C4-2B (cell line): ENCODE results near the gene ABLIM3.

Experiments
- H3K27ac ChIP-seq: fragments of 450-650 bp; 2 replicates; pipeline ENCODE4 v1.5.1; 2017
- ZFX ChIP-seq: fragments of 450-650 bp; IDR thresholded peaks from 2 replicates; pipeline ENCODE4 v1.6.1; 2017
- TF ChIP-seq, protein P1 (sequence below): fragments of 450-650 bp; conservative IDR thresholded peaks from 2 replicates; pipeline ENCODE4 v1.5.1; 2017; ENCODE audit warnings: mild to moderate bottlenecking

ABLIM3 gene

DNA sequence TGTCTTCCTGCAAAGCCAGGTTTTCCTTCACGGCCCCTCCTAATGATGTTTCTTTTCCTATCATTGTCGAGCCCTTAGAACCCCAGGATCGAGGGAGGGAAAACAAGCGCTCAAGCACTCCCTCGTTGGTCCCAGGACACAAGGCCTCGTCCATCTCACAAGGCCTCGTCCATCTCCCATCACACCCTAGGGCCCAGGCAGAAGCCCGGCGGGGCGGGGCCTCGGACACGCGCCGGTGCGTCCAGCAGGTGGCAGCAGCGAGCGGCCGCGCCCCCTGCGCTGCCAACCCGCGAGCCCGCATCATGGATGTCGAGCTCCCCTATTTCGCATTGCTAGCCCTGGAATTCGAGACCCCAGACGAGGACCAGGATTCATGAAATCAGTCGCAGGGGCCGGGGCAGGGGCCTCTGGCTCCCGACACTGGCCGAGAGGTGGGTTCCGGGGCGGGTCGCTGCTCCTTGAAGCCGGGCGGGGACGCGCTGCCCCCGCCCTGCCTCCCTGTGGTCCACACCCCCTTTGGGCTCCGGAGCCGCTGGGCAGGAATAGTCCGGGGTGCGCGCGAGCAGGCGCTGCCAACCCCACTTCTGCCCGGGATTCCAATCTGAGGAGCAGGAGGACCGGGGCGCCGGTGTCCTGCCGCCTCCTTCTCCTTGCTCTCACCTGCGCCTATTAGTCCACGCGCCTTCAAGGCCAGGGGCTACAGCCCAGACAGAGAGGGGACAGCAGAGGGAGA is at the start of gene ABLIM3:
Gene ABLIM3, plus strand, starts transcription at position 270 of the 733 bp plus-strand sequence. CDS start 603 bp downstream, outside the sequence.
- H3K27ac ChIP-seq: no peak within 1 kb of the TSS
- TF ChIP-seq, protein P1, sequence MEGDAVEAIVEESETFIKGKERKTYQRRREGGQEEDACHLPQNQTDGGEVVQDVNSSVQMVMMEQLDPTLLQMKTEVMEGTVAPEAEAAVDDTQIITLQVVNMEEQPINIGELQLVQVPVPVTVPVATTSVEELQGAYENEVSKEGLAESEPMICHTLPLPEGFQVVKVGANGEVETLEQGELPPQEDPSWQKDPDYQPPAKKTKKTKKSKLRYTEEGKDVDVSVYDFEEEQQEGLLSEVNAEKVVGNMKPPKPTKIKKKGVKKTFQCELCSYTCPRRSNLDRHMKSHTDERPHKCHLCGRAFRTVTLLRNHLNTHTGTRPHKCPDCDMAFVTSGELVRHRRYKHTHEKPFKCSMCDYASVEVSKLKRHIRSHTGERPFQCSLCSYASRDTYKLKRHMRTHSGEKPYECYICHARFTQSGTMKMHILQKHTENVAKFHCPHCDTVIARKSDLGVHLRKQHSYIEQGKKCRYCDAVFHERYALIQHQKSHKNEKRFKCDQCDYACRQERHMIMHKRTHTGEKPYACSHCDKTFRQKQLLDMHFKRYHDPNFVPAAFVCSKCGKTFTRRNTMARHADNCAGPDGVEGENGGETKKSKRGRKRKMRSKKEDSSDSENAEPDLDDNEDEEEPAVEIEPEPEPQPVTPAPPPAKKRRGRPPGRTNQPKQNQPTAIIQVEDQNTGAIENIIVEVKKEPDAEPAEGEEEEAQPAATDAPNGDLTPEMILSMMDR: peak; percentile 89
- TF ChIP-seq ZFX: no peak

DNA sequence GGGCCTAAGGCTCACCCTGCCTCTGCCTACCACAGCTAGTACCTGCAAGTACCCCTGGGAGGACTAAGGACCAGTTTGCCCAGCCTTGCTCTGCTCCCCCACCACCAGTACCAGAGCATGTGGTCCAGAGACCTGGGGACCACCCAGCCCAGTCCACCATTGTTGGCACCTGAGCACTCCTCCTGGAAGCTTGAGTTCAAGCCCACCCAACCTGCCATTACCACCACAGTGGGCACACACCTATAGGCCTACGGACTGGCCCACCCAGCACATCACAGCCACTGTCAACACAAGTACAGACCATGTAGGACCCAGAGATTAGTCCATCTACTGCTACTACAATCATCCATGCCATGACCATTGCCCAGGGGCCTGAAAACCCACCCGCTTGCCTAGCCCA is 47.7 kb upstream of the ABLIM3 start:
- no peak for TF ChIP-seq ZFX
- TF ChIP-seq, protein P1: no peak
- H3K27ac ChIP-seq: no peak overlapping the region

DNA sequence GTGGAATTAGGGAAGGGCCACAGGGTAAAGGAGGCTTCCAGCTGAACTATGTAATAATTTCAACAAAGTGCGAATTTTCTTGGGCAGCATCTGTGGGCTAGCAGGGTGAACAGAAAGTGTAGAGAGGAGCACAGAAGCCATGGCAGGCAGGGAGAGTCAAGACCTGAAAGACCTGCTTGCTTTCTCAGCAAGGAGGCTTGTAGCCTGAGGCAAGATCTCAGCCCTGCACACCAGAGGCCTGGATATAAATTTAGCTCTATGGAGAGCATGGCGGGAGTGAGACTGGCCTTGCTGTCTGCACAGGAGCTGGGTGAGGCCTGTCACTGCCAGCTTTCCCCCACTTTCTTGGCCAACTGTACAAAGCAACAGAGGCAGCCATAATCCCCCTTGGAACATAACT is 46.3 kb upstream of the ABLIM3 start:
- TF ChIP-seq, protein P1: no peak
- TF ChIP-seq ZFX: no peak
- no peak overlapping the region for H3K27ac ChIP-seq

DNA sequence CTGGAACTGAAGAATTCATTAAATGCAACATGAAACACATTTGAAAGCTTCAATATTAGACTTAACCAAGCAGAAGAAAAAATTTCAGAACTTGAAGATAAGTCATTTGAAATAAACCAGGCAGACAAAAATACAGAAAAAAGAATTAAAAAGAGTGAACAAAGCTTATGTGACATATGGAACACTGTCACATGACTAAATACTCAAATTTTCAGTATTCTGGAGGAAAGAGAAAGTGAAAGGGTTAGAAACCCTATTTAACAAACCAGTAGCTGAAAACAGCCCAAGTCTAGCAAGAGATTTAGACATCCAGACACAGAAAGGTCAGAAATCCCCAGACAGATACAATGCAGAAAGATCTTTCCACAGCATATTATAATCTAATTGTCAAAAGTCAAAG is 41.4 kb upstream of the ABLIM3 start:
- TF ChIP-seq, protein P1: no peak
- no peak overlapping the region for H3K27ac ChIP-seq

DNA sequence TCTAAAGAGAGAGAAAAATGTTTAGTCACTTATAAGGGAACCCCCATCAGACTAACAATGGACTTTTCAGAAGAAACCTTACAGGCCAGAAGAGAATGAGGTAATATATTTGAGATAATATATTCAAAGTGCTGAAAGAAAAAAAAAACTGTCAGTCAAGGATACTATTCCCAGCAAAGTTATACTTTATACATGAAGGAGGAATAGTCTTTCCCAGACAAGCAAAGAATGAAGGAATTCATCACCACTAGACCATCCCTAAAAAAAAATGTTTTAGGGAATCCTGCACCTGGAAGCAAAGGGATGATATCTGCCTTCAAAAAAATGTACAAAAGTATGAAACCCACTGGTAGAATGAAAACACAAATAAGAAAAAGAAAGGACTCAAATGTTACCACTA is 41.0 kb upstream of the ABLIM3 start:
- TF ChIP-seq, protein P1: no peak
- TF ChIP-seq ZFX: no peak
- H3K27ac ChIP-seq: no peak overlapping the region

DNA sequence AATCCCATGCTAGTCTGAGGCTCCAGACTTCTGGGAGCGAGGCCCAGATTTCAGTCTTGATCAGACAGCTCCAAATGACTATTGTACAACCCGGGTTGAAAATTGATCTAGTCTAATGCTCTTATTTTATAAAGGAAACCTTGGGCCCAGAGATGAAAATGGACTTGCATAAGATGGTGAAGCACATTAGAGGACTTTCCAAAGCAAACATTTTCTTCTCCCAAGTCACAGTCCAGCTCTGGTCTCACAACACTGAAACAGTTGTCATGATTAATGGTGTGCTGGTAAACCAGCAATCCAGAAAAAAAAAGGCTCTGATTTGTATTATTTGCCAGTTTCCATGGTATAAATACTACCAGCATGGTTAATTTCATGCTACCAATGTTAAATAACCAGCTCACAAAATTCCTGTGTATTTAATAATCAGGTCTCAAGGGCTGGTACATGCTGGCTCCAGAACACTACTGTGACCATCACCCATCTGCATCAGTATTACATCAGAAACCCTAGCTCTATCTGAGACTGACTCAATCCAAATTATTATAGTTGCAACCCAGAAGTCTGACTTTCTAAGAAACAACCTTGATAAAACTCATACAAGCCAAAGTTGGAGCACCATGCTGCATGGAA is 32.5 kb upstream of the ABLIM3 start:
- no peak for TF ChIP-seq ZFX
- TF ChIP-seq, protein P1: no peak
- no peak overlapping the region for H3K27ac ChIP-seq

DNA sequence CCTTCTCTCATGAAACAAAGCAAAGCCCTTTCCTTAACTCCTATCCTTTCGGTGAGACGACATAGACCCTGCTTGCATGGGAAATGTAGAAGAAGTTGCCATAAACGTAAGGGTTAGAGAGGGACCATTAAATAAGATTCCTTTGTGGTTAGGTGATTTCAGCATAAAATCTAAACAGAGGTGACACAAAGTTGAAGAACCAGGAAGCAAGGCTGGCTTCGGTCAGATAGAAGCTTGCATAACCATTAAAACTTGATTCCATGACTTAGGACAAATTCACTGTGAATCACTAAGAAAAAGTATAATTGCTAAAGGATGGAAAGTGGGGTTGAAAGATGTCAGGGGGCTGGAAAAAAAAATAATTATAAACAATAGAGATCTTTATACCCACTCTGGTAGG is 30.9 kb upstream of the ABLIM3 start:
- TF ChIP-seq, protein P1: no peak
- no peak for TF ChIP-seq ZFX
- no peak overlapping the region for H3K27ac ChIP-seq
